Activated CD8-positive, alpha-beta memory T cell treated with anti-CD3 and anti-CD28 coated beads, Interleukin-2, amount 50 U/mL, for 48 hours (primary cell): ENCODE measurements around the gene RGS2.

Experiments
- DNase-seq: peaks from one replicate; pipeline ENCODE4 v3.0.0-alpha.2; 2020

RGS2 gene

DNA sequence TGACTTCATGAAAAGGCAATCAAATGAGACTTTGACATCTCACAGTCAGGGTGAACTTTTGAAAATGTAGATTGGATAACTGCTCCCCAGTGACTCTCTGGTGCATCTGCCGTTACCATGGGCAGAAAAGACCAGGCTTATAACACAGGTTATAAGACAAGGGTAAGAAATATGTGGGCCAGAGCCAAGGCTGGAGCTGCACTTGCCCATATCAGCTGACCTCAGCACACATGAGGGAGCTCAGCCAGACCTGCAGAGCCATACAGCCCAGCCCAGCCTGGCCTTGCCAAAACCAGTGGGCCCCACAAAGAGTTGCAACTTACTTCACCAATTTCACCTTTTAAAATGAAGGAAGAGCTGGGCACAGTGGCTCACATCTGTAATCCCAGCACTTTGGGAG, 11.7 kb upstream of the RGS2 start:
- DNase-seq = no peak

- DNase-seq = no peak
These were observed 10.9 kb upstream of the RGS2 start for GRCh38 chr1:192797891-192798290.

DNA sequence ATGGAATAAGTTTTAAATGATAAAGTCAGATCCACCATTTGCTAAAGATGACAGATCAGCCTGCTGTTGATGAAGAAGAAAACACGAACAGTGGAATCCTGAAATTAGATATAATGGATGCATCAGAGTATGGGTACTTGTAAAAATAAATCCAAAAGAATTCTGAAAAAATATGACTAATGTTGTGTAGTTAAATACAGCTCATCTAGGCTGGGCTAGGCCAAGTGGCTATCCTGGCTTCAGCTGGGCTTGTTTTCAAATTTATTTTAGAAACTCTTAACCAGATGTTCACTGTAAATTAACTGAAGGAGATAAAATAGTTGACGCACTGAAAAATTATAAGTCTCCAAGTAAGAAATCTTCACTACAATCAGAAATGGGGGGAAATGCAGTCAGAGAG, 7.4 kb upstream of the RGS2 start:
- no peak for DNase-seq

GRCh38 chr1:192802406-192802805, 6.4 kb upstream of the RGS2 start:
- DNase-seq = no peak

- no peak for DNase-seq
These were observed 5.3 kb upstream of the RGS2 start for GRCh38 chr1:192803501-192803900.

GRCh38 chr1:192805832-192806323, 3.0 kb upstream of the RGS2 start:
- no peak for DNase-seq

DNA sequence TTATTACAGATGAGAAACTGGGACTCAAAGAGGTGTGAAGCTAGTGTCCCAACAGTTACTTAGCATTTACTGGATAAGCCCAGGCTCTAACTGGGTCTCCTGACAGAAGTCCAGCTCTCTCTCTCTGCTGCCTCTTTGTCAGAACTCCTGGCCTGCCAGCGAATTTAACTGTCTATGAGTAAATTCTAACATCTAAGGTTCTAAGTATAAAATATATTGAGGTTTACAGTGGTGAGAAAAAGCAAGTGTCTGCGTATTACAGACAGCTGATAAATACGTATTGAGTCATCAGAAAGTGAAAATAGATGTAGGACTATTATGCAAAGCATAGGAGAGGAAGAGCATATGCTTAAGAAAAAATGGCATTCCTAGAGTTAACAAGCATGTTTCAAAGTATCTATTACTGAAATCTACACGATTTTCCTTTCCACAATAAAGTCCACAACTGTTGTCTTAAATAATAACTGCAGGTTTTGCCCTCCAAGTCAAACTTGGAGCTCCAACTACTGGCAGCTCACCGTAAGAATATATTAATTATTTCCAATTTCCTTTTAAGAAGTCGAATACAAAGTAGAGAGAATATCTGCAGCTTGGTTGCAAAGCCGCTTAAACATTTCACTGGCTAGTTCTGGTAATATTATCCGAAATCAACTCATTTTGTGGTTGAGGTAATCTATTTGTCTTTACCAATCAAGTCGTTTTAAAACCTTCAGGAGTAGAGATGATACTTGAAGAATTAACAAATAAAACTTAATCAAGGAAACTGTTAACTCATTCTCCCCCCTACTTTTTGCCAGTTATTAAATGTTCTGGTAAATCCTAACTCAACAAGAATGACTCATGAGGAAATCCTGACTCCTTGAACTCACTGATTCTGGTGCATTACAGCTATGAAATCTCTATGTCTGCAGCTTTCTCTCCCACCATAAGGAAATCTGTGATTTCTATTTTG, 1.4 kb upstream of the RGS2 start:
- DNase-seq = no peak

GRCh38 chr1:192808163-192808517, 699 bp upstream of the RGS2 start:
- DNase-seq = no peak

GRCh38 chr1:192809307-192810252, 741 bp downstream of the RGS2 start:
- no peak for DNase-seq

DNA sequence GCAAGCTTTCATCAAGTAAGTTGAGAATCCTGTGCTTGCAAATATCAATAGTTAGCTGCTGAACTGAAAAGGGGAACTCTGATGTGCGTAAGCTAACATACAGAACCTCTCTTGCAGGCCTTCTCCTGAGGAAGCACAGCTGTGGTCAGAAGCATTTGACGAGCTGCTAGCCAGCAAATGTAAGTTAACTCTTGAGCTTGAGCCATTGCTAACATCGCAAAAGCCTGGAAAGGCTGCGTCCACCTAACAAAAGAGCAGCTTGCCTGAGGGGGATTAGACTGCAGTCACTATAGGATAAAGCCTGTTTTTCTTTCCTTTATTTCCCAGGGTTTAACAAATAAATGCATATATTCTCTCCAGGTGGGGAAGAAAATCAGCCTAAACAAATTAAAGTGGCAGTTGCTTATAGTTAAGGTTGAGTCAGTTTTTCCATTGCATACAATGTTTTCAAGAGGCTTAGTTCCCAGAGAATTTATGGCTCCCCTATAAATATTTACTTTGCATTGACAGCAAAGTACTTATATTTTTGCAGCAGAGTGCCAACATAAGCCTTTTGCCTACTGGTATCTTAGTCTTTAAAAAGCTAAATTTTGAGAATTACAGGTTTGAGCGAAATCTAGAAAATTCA, 1.5 kb downstream of the RGS2 start:
- no peak for DNase-seq

- no peak for DNase-seq
These were observed 2.2 kb downstream of the RGS2 start for GRCh38 chr1:192811006-192811405.

DNA sequence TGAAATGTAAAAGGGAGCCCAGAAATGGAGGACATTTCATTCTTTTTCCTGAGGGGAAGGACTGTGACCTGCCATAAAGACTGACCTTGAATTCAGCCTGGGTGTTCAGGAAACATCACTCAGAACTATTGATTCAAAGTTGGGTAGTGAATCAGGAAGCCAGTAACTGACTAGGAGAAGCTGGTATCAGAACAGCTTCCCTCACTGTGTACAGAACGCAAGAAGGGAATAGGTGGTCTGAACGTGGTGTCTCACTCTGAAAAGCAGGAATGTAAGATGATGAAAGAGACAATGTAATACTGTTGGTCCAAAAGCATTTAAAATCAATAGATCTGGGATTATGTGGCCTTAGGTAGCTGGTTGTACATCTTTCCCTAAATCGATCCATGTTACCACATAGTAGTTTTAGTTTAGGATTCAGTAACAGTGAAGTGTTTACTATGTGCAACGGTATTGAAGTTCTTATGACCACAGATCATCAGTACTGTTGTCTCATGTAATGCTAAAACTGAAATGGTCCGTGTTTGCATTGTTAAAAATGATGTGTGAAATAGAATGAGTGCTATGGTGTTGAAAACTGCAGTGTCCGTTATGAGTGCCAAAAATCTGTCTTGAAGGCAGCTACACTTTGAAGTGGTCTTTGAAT, 2.9 kb downstream of the RGS2 start:
- no peak for DNase-seq

GRCh38 chr1:192812420-192813209, 3.8 kb downstream of the RGS2 start:
- DNase-seq = no peak

GRCh38 chr1:192814805-192815204, 6.0 kb downstream of the RGS2 start:
- DNase-seq = no peak

DNA sequence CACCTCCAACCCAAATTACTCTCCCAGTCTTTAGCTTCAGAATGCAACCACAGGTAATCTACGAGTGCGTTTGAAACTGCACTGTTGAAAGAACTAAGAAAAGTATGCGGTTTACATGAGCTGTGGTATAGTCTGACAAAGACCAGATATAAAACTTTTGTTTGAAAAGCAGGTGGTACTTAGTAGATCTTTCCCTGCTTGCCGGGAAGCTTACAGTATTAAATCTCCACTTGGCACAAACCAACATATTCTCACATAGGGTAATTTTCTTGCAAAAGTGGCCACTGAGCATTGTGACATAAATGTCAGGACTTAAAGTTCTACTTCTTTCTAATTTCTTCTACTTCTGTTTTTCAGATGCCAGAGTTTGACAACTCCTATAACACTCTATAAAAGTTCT, 8.4 kb downstream of the RGS2 start:
- no peak for DNase-seq

- DNase-seq = no peak
These were observed 12.5 kb downstream of the RGS2 start for GRCh38 chr1:192821296-192821695.

DNA sequence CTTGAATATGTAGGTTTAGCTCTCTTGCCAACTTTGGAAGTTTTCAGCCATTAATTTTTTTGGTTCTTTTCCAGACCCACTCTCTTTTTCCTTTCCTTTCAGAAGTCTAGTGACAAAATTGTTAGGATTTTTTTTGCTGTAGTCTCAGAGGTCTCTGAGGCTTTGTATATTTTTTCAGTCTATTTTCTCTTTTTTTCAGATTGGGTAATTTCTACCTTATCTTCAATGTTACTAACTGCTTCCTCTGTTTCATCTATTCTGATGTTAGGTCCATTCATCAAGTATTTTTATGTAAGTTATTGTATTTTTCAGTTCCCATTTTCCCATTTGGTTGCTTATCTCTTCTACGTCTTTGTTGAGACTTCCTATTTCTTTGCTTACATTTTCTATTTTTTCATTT, 15.7 kb downstream of the RGS2 start:
- DNase-seq = no peak

GRCh38 chr1:192826791-192827546, 18.1 kb downstream of the RGS2 start:
- DNase-seq = no peak

DNA sequence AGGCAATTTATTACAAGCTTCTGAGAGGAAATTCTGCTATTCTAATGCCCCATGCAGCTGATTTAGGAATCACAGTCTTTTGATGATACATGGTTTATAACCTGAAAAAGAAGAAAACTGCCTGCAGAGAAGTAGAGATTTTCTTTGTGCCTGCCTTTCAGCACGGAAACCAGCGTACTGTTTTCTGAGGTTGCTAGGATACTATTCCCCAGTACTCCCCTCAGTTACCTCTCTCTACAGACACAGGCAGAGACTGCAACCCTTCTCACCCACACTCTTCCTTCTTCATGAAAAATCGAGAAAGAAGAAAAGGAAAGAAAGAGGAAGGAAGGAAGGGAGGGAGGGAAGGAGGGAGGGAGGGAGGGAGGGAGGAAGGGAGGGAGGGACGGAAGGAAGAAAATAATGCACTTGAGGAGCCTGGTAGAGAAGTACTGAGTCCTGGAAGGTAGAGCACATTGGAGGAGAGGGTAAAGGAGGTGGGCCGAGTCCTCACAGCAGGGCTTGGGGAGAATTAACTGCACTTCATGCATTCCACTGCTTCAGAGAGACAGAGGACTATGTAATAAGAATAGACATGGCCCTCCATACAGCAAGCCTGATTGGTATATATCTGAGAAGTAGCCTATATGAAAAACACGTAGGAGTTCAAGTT, 21.9 kb downstream of the RGS2 start:
- DNase-seq = no peak

DNA sequence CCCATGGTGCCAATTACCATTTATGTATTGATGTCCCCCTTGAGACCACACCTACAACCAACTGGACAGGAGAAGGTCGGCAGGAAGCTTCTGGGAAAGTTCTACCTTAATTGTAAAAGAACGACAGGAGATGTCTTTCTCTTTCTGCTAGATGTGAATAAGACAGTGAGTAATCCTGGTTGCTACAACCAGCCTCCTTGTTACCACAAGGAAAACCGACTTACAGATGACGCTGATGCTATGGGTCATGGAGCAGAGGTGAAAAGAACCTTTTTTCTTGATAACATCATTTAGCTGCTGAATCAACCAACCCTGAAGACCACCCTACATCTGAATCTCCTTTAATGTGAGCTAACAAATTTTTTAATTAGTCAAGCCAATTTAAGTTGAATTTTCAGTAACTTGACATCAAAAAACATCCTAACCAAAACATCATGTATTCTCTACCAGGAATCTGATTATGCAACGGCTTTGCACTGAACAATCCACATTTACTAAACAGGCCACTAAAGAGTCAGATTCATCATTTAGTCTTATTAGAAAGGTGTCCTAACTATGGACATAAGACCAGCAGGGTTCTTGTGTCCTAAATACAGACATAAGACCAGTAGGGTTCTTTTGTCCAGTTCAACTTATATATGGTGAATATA, 23.0 kb downstream of the RGS2 start:
- DNase-seq = no peak
